Pancreas (tissue), 10 donors: Measurements from ENCODE around the gene ZNF407. TPM values are rescaled to one million over a fixed set of nuclear protein-coding genes. Genes with fewer than 3 reads are reported as not detected.
A peak's percentile ranks its signal among the peaks of the same experiment; 100 is the strongest.

ENCODE experiments used
- ATAC-seq, 4 donors: fragments of 200-7000 bp; cut with Tn5 transposase; one replicate each; pipeline versions ENCODE4 v1.8.0 to v1.9.1; 2020; ENCODE audit warnings: mild to moderate bottlenecking in 4 of 4, moderate library complexity in 4 of 4
- DNase-seq, 6 donors: peaks; one replicate each; pipeline ENCODE4 v3.0.0-alpha.2; 2020
- FAIRE-seq: peaks from 2 replicates; lab custom pipeline; 2012; peaks lifted over from hg19 to GRCh38; lab: Jason Lieb, UNC
- H3K27ac ChIP-seq, 4 donors: fragments of 200-600 bp; sonication (generic); 1 replicate in 3 of 4; 2 replicates in 1 of 4; pipeline versions ENCODE4 v1.5.0 to v1.8.0; 2020
- H3K27me3 ChIP-seq, 4 donors: fragments of 200-600 bp; one replicate each; pipeline ENCODE4 v1.8.0; 2021
- H3K36me3 ChIP-seq, 3 donors: fragments of 200-600 bp; sonication (generic) in 1 of 3; one replicate each; pipeline versions ENCODE4 v1.5.0 to v1.8.0; 2020 to 2021
- H3K4me1 ChIP-seq, 3 donors: fragments of 200-600 bp; one replicate each; pipeline ENCODE4 v1.8.0; 2021
- H3K4me3 ChIP-seq, 4 donors: fragments of 200-600 bp; sonication (generic) in 2 of 4; one replicate each; pipeline versions ENCODE4 v1.5.0 to v1.8.0; 2020 to 2021
- H3K9me3 ChIP-seq, 4 donors: fragments of 200-600 bp; one replicate each; pipeline ENCODE4 v1.8.0; 2021
- CTCF ChIP-seq, 4 donors: fragments of 200-600 bp; sonication (generic) in 3 of 4; IDR thresholded peaks; one replicate each; pipeline versions ENCODE4 v1.5.0 to v1.8.0; 2021; ENCODE audit warnings: antibody characterized with exemption in 4 of 4
- WGBS, 2 donors: extraction: QIAGEN DNeasy Blood & Tissue Kit; methylation state at CpG; one replicate each; pipeline ENCODE4 v1.1.7; 2013; 5-methylcytosine and 5-hydroxymethylcytosine counted together
- intact Hi-C, 3 donors: fragments of 100-400 bp; cut with DNase I; formaldehyde crosslinking; loops; one replicate each; pipeline versions ENCODE4 v1.11.1 to v1.14.2; 2022
- polyA plus RNA-seq, 2 donors: library from polyadenylated mRNA; stranded (reverse); fragments of 200-250 nt; gene quantifications; one replicate each; pipeline ENCODE4 v1.2.3, GENCODE V29; 2013
- total RNA-seq, 6 donors: library from RNA; stranded (reverse); fragmentation: NEBNext Ultra II Directional in 4 of 6; extraction: Animal tissue kit (Norgen Biotek cat#: 25700) in 4 of 6; gene quantifications; one replicate each; pipeline versions ENCODE4 v1.2.1 to v1.2.4, GENCODE V29; 2021 to 2023
- donor health status: healthy with polysubstance abuse.
- donor health status: DM: no; HTN: no; CAD: no; lungs with moderate emphysema.
- donor health status: DM: no; HTN: no; CAD: no.
- donor health status: control.
- donor health status: control.
- donor health status: Bipolar disorder and iron deficiency.
- donor health status: DM: yes; HTN: yes; CAD: no.
- donor health status: DM: no; HTN: no; CAD: no.
- donor health status: DM: no; HTN: no; CAD: no.
- donor health status: DM: yes; HTN: yes; CAD: no.

The ZNF407 gene
- total RNA-seq, result 1 to 10 TPM; 4.5 to 10.0 (median 5.5) TPM
- polyA plus RNA-seq, result 1 to 10 TPM; 2.7 to 2.8 TPM

- intact Hi-C loops, result no loop called here
- peaks cover 9 to 16% (median 14%) of the 10 kb centered on the region in 3 donors for H3K4me1 ChIP-seq
- peak; percentile 80 to 92 (median 88) for DNase-seq
- H3K36me3 ChIP-seq, result no peaks in the 10 kb centered on the region
- no peak for FAIRE-seq
- 0 to 1% methylated on average over 27 to 63 of the region's 64 CpGs for WGBS, 2 donors
- H3K4me3 ChIP-seq, result peak within 1 kb of the TSS; percentile 88 to 100 (median 93)
- no peaks in the 10 kb centered on the region for H3K9me3 ChIP-seq
- no peak for TF ChIP-seq CTCF (IDR thresholded peaks at IDR 0.05)
- peak within 1 kb of the TSS; percentile 94 to 98 (median 96) for H3K27ac ChIP-seq
- peak; percentile 89 to 95 (median 91) for ATAC-seq
- H3K27me3 ChIP-seq, result no peaks in the 10 kb centered on the region
Observed at GRCh38 chr18:74597662-74598349, at the start of gene ZNF407. TSS of gene ZNF407 (plus strand) at chr18:74597870. CDS start at chr18:74631020, 33,150 bp downstream.

- FAIRE-seq, result no peak
Observed at GRCh38 chr18:74549591-74550104, 48.0 kb upstream of the ZNF407 start.

GRCh38 chr18:74550886-74551285 is 46.8 kb upstream of the ZNF407 start:
- Histone ChIP-seq H3K27me3 (no peaks in the 10 kb centered on the region), H3K9me3 (no peaks in the 10 kb centered on the region), H3K4me1 (peaks cover 0 to 7% (median 0%) of the 10 kb centered on the region in 3 donors), H3K36me3 (no peaks in the 10 kb centered on the region), H3K27ac (no peak overlapping the region), H3K4me3 (no peak overlapping the region)
- ATAC-seq (no peak), FAIRE-seq (no peak), DNase-seq (no peak)
- WGBS, 2 donors, result 91 to 99% methylated on average over 6 of the region's 6 CpGs
- intact Hi-C loops, result loop anchor here (5.0 to 10.0 kb wide), 3 partner anchors 46 to 199 kb away; no protein-coding TSS in a partner anchor
- no peak for TF ChIP-seq CTCF (IDR thresholded peaks at IDR 0.05)

More at GRCh38 chr18:74549591-74550104, 48.0 kb upstream of the ZNF407 start:
- no peak overlapping the region for H3K27ac ChIP-seq
- H3K9me3 ChIP-seq, result no peaks in the 10 kb centered on the region
- intact Hi-C loops, result loop anchor here (5.0 to 10.0 kb wide), 4 partner anchors 45 to 355 kb away; no protein-coding TSS in a partner anchor
- no peaks in the 10 kb centered on the region for H3K36me3 ChIP-seq
- WGBS, 2 donors, result 52 to 61% methylated on average over 1 of the region's 1 CpG
- H3K27me3 ChIP-seq, result no peaks in the 10 kb centered on the region
- H3K4me3 ChIP-seq, result no peak overlapping the region
- DNase-seq (no peak), ATAC-seq (no peak)
- H3K4me1 ChIP-seq, result peaks cover 0 to 7% (median 0%) of the 10 kb centered on the region in 3 donors
- TF ChIP-seq CTCF (IDR thresholded peaks at IDR 0.05), result no peak

- Histone ChIP-seq H3K27me3 (no peaks in the 10 kb centered on the region), H3K9me3 (no peaks in the 10 kb centered on the region), H3K4me1 (peaks cover 0 to 6% (median 0%) of the 10 kb centered on the region in 3 donors), H3K27ac (no peak overlapping the region), H3K4me3 (no peak overlapping the region), H3K36me3 (no peaks in the 10 kb centered on the region)
- ATAC-seq (no peak), FAIRE-seq (no peak), DNase-seq (no peak)
- 40% methylated on average over 3 of the region's 3 CpGs for WGBS, 2 donors
- TF ChIP-seq CTCF (IDR thresholded peaks at IDR 0.05), result no peak
- intact Hi-C loops, result loop anchor here (5.0 to 10.0 kb wide), 3 partner anchors 47 to 199 kb away; no protein-coding TSS in a partner anchor
Observed at GRCh38 chr18:74551452-74551851, 46.2 kb upstream of the ZNF407 start.
